Loucy (cell line): ENCODE results near the gene FEM1B.

ENCODE experiments used
- H2AFZ ChIP-seq: fragments of 200-600 bp; sonication (generic); 2 replicates; pipeline ENCODE4 v1.6.0; 2016; ENCODE audit warnings: antibody characterized with exemption, mild to moderate bottlenecking, low read length, moderate library complexity
- H3F3A ChIP-seq: fragments of 200-600 bp; 2 replicates; pipeline ENCODE4 v1.6.0; 2016; ENCODE audit warnings: antibody characterized with exemption, low read depth, mild to moderate bottlenecking
- H3K27me3 ChIP-seq: fragments of 200-600 bp; sonication (generic); 2 replicates; pipeline ENCODE4 v1.6.1; 2014; ENCODE audit warnings: low read length, mild to moderate bottlenecking; ENCODE audit not compliant: insufficient read depth, poor library complexity, severe bottlenecking
- H3K36me3 ChIP-seq: fragments of 200-600 bp; sonication (generic); 2 replicates; pipeline ENCODE4 v1.6.1; 2016; ENCODE audit warnings: low read length; ENCODE audit not compliant: insufficient read depth
- H3K4me1 ChIP-seq: fragments of 200-600 bp; sonication (generic); 2 replicates; pipeline ENCODE4 v1.5.1; 2014; ENCODE audit warnings: low read length, mild to moderate bottlenecking; ENCODE audit not compliant: insufficient read depth, poor library complexity, severe bottlenecking
- H3K4me2 ChIP-seq: fragments of 200-600 bp; sonication (generic); 2 replicates; pipeline ENCODE4 v1.6.0; 2014; ENCODE audit warnings: antibody characterized with exemption, low read length, low read depth, mild to moderate bottlenecking; ENCODE audit not compliant: poor library complexity, severe bottlenecking
- H3K4me3 ChIP-seq: fragments of 200-600 bp; sonication (generic); 2 replicates; pipeline ENCODE4 v1.5.1; 2014; ENCODE audit warnings: low read length, mild to moderate bottlenecking, mixed read lengths; ENCODE audit not compliant: poor library complexity, severe bottlenecking
- H3K79me2 ChIP-seq: fragments of 200-600 bp; sonication (generic); 2 replicates; pipeline ENCODE4 v1.6.1; 2014; ENCODE audit warnings: low read length; ENCODE audit not compliant: insufficient read depth
- H3K9ac ChIP-seq: fragments of 200-600 bp; sonication (generic); 2 replicates; pipeline ENCODE4 v1.6.0; 2014; ENCODE audit warnings: mild to moderate bottlenecking, low read depth, low read length, moderate library complexity; ENCODE audit not compliant: poor library complexity, severe bottlenecking
- H3K9me2 ChIP-seq: fragments of 200-600 bp; sonication (generic); replicated peaks from 2 replicates; pipeline ENCODE4 v1.6.1; 2016; ENCODE audit warnings: low read depth, low read length, mixed read lengths
- H3K9me3 ChIP-seq: fragments of 200-600 bp; sonication (generic); 2 replicates; pipeline ENCODE4 v1.6.1; 2014; ENCODE audit warnings: mild to moderate bottlenecking, antibody characterized with exemption, low read length, low read depth; ENCODE audit not compliant: insufficient read depth
- H4K20me1 ChIP-seq: fragments of 200-600 bp; sonication (generic); 2 replicates; pipeline ENCODE4 v1.6.0; 2014; ENCODE audit warnings: antibody characterized with exemption, low read length, mild to moderate bottlenecking; ENCODE audit not compliant: insufficient read depth, poor library complexity, severe bottlenecking
- CTCF ChIP-seq: fragments of 200-600 bp; sonication (generic); conservative IDR thresholded peaks from 2 replicates; pipeline ENCODE4 v1.5.1; 2014; ENCODE audit warnings: mild to moderate bottlenecking, antibody characterized with exemption, low read length
- EZH2phosphoT487 ChIP-seq: fragments of 200-600 bp; IDR thresholded peaks from 2 replicates; pipeline ENCODE4 v1.6.1; 2018; ENCODE audit warnings: antibody characterized with exemption, mild to moderate bottlenecking, moderate library complexity, borderline replicate concordance

Gene FEM1B

GRCh38 chr15:68340726-68341671 is 63.5 kb downstream of the FEM1B start:
- Histone ChIP-seq H3K36me3 (no peaks in the 10 kb centered on the region), H2AFZ (no peak overlapping the region), H3K27me3 (no peaks in the 10 kb centered on the region), H3K4me2 (no peak overlapping the region), H3K9ac (no peak overlapping the region), H3K4me1 (no peaks in the 10 kb centered on the region), H3F3A (no peaks in the 10 kb centered on the region), H3K9me2 (no peaks in the 10 kb centered on the region), H3K9me3 (no peaks in the 10 kb centered on the region), H3K79me2 (no peaks in the 10 kb centered on the region), H4K20me1 (no peaks in the 10 kb centered on the region), H3K4me3 (no peak overlapping the region)
- TF ChIP-seq CTCF (no peak), EZH2phosphoT487 (no peak)

- no peaks in the 10 kb centered on the region for H3K27me3 ChIP-seq
- H2AFZ ChIP-seq, result no peak overlapping the region
- no peak overlapping the region for H3K9ac ChIP-seq
- no peaks in the 10 kb centered on the region for H4K20me1 ChIP-seq
- no peaks in the 10 kb centered on the region for H3K79me2 ChIP-seq
- TF ChIP-seq EZH2phosphoT487 (no peak), CTCF (no peak)
- no peak overlapping the region for H3K4me2 ChIP-seq
- no peaks in the 10 kb centered on the region for H3K9me3 ChIP-seq
- no peaks in the 10 kb centered on the region for H3K4me1 ChIP-seq
- H3K36me3 ChIP-seq, result no peaks in the 10 kb centered on the region
- no peak overlapping the region for H3K4me3 ChIP-seq
- no peaks in the 10 kb centered on the region for H3F3A ChIP-seq
- no peaks in the 10 kb centered on the region for H3K9me2 ChIP-seq
These were observed 64.5 kb downstream of the FEM1B start for GRCh38 chr15:68341760-68342725.

- Histone ChIP-seq H3K36me3 (no peaks in the 10 kb centered on the region), H3K9ac (no peak overlapping the region), H2AFZ (no peak overlapping the region), H3K4me2 (no peak overlapping the region), H4K20me1 (no peaks in the 10 kb centered on the region), H3K79me2 (no peaks in the 10 kb centered on the region), H3K9me3 (no peaks in the 10 kb centered on the region), H3K4me3 (no peak overlapping the region), H3F3A (no peaks in the 10 kb centered on the region), H3K27me3 (no peaks in the 10 kb centered on the region), H3K4me1 (no peaks in the 10 kb centered on the region), H3K9me2 (no peaks in the 10 kb centered on the region)
- no peak for TF ChIP-seq EZH2phosphoT487
- TF ChIP-seq CTCF, result no peak
These were observed 66.2 kb downstream of the FEM1B start for GRCh38 chr15:68343579-68344225.
